Omental fat pad (tissue), 4 donors: ENCODE data around the gene KCNIP4. TPM values are rescaled to one million over a fixed set of nuclear protein-coding genes. Genes with fewer than 3 reads are reported as not detected.

Source experiments
- ATAC-seq: fragments of 150-250 bp; one replicate; pipeline ENCODE4 v1.9.1; 2016; ENCODE audit warnings: mild to moderate bottlenecking, moderate library complexity; ENCODE audit not compliant: low FRiP score
- DNase-seq: peaks from one replicate; pipeline ENCODE4 v3.0.0-alpha.2; 2019; ENCODE audit warnings: low spot score
- CTCF ChIP-seq, 3 donors: fragments of 450-650 bp; IDR thresholded peaks; one replicate each; pipeline ENCODE4 v1.5.1; 2016 to 2017; ENCODE audit warnings: antibody characterized with exemption in 3 of 3, mild to moderate bottlenecking in 3 of 3, moderate library complexity in 2 of 3
- total RNA-seq, 4 donors: library from RNA; depleted of rRNA; stranded (reverse); fragments of >200 nt; gene quantifications; one replicate each; pipeline ENCODE4 v1.1.0, GENCODE V29; 2016

KCNIP4 gene
- total RNA-seq, 4 donors from 2014 or later: 0.37 TPM; not detected in 3

- ATAC-seq: no peak
- DNase-seq: no peak
- no peak for TF ChIP-seq CTCF (IDR thresholded peaks at IDR 0.05)
Observed at GRCh38 chr4:21638171-21638725, 310.3 kb downstream of the KCNIP4 start.

- DNase-seq: no peak
- ATAC-seq: no peak
- TF ChIP-seq CTCF (IDR thresholded peaks at IDR 0.05): no peak
Observed at GRCh38 chr4:21628916-21629610, 319.5 kb downstream of the KCNIP4 start.

- peak; percentile 80 for ATAC-seq
- no peak for DNase-seq
- no peak for TF ChIP-seq CTCF (IDR thresholded peaks at IDR 0.05)
Observed at GRCh38 chr4:21628116-21628670, 320.4 kb downstream of the KCNIP4 start.

GRCh38 chr4:21625447-21625846 is 323.1 kb downstream of the KCNIP4 start:
- ATAC-seq: no peak
- no peak for TF ChIP-seq CTCF (IDR thresholded peaks at IDR 0.05)
- DNase-seq: no peak

- ATAC-seq: no peak
- DNase-seq: no peak
- TF ChIP-seq CTCF (IDR thresholded peaks at IDR 0.05): no peak
Observed at GRCh38 chr4:21605006-21605405, 343.6 kb downstream of the KCNIP4 start.

GRCh38 chr4:21596521-21596920 is 352.1 kb downstream of the KCNIP4 start:
- ATAC-seq (no peak), DNase-seq (no peak)
- no peak for TF ChIP-seq CTCF (IDR thresholded peaks at IDR 0.05)

GRCh38 chr4:21593671-21594001 is 354.9 kb downstream of the KCNIP4 start:
- TF ChIP-seq CTCF (IDR thresholded peaks at IDR 0.05): no peak
- no peak for ATAC-seq

More at GRCh38 chr4:21593671-21594001, 354.9 kb downstream of the KCNIP4 start:
- no peak for DNase-seq
